NCI-H187 (cell line): ENCODE data around the gene TLL1.

Source experiments
- DNase-seq, 2 experiments: peaks; one replicate each; lab custom pipeline; 2025; lab: John Stamatoyannopoulos, UW

Gene TLL1

GRCh38 chr4:165971933-165972332 is 98.9 kb downstream of the TLL1 start:
- DNase-seq: no peak

- DNase-seq: no peak
These were observed 99.7 kb downstream of the TLL1 start for GRCh38 chr4:165972747-165973146.

GRCh38 chr4:165982934-165983333 is 109.9 kb downstream of the TLL1 start:
- DNase-seq: no peak

DNA sequence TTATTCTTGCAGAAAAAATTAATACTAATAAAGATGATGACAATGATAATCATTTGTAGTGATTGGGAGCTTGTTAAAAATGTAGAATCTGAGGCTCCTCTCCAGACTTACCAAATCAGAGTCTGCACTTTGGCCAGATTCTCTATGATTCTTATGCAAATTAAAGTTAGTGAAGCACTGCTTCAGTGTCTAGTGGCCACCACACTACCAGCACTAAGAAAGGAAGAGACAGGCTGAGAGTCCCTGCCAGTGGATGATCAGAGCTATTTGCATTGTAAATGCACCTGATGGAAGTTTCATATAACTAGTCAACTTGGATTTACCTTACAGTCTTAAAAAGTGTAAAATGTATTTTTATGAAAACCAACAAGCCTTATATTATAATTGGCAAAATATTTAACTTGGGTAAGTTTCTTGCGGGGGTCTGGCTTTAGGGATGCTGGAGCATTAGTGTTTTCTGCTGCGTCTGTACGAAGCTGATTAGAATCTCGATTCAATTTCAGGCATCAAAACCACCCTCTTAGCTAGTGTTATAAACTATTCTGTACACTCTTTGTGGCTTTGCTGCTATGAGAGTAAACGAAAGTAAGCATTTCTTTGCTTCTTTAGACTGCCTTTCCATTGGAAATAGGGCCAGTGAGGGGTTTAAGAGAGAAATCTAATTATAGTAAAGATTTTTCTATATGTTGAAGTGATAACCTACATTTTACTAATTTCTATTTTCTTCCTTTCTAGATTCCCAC is 114.1 kb downstream of the TLL1 start:
- no peak for DNase-seq

DNA sequence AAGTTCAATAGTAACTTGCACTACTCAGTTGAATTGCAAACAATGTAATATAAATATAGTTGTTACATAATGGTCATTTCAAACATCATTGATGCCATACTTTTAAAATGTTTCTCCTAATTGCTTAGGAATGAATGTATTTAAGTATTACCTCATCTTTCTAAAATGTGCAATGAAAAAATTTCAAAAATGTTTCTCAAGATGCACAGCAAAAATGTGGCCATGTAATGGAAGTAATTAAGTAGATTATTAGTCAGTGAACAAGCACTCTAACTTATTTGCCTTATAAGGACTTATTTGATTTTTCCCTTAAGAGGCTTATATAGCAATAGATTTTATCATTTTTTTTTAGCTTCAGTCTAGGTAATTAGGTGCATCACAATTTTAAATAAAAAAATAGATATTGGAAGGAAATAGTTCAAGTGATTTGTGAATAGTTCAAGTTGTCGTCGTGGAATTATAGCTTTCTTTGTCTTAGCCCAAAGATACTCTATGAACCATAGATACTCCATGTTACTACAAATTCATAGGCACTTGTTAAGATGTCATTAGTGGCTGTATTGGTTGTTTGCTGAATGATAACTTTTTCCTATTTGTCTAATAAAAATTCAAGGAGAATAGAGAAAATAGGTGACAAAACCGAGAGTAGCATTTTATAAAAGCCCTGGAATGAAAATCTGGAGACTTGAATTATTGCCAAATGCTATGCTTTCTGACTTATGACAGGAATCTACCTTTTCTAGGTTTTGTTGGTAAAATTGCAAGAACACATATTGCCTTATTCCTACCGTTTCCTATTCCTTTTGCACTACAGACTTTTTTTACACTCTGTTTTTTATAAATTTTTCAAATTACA is 118.5 kb downstream of the TLL1 start:
- DNase-seq: no peak

- DNase-seq: no peak
These were observed 119.2 kb downstream of the TLL1 start for GRCh38 chr4:165992283-165992682.

GRCh38 chr4:165994701-165995100 is 121.7 kb downstream of the TLL1 start:
- DNase-seq: no peak

GRCh38 chr4:166003811-166004210 is 130.8 kb downstream of the TLL1 start:
- DNase-seq: no peak

DNA sequence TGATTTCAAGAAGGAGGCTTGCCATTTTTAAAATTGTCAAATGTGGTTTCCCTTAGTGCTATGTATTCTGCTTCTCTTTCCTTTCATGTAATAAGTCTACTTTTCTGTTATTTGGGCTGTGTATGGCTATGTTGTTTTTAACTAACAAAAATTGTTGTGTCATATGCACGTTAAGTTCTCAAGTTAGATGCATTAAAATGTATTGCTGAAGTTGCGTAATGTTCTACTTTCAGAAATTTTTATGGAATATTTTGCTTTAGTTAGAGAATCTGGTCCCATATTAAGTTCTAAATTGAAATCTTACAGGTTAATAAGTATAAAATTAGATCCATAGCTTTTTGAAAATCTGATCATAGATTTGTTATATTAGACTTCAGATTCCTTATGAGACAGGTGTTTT is 133.2 kb downstream of the TLL1 start:
- DNase-seq: no peak

DNA sequence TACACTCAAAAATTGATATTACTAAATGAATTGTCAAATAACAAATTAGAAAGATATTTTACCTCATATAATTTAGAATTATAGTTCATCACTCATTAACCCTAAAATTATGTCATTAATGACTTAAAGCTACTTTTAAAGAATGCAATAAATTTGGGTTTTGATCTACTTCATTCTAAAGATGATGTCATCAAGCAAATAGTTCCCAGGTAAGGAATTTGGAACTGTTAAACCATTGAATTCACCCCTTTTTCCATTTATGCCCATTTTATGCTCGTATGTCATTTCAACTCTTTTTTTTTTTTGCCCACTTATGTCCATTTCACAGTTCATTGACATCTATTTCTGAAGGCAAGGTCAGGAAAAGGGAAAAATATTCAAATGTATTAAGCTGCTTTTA is 135.5 kb downstream of the TLL1 start:
- no peak for DNase-seq

GRCh38 chr4:166012129-166013030 is 139.3 kb downstream of the TLL1 start:
- DNase-seq: no peak

DNA sequence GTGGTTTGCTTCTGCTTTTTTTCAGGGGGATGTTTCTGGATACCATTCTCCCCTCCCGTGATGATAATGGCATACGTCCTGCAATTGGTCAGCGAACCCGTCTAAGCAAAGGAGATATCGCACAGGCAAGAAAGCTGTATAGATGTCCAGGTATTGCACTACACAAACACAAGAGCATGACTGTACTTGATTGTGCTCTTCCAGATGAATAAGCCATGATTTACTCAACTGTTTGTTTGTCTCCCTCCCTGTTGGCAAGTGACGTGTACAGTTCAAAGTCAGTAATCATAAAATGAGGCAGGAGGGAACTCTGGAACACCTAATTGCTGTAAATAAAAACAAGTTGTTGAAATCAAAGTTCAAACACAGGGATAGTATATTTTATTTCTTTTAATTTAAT is 141.4 kb downstream of the TLL1 start:
- DNase-seq: no peak

GRCh38 chr4:166017804-166018203 is 144.8 kb downstream of the TLL1 start:
- no peak for DNase-seq

DNA sequence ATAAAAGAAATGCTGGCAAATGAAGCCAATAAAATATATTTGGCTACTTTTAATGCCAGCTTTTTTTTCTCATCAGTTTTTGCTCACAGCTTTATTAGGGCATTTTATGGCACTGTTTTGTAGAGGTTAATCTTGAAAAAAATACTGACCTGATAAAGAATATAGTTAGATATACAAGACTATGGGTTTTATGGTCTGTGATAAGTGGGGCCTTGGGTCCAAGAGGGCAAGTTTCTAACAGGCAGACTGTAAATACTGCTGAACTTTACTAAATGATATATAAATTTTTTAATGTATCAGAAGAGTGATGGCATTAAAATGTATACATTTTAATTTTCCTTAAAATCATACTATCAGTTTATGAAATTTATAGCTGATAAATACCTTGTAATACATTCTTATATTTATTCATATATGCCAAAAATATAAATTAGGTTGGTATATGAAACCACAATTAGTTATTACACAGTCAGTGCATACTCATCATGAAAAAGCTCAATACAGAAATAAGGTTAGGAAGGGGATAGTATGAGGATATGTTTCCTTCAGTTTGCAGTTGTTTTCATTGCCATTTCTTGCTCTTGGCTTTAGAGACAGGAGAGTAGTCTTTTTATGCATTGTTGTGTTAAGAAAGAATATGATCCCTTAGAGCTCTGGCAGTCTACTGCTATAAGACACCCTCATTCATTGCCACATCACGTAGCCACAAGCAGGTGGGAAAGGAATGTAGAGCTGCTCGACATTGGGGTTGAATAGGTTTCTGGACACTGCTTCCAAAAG is 146.6 kb downstream of the TLL1 start:
- DNase-seq: no peak

DNA sequence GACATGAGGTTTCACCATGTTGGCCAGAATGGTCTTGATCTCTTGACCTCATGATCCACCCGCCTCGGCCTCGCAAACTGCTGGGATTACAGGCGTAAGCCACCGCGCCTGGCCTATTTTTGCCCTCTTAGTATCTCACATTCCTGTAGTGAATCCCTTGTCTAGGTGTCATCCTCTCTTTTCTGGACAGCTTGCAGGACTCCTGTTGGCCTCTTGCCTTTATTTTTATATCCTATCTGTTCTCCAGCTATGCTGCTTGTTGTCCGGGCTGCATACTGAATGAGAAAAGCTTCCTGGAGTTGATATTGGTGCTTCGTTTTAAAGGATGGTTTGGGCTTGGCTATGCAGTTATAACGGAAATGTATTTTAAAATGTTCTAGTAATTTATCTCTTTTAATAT is 148.6 kb downstream of the TLL1 start:
- no peak for DNase-seq

GRCh38 chr4:166034965-166035364 is 161.9 kb downstream of the TLL1 start:
- DNase-seq: no peak

DNA sequence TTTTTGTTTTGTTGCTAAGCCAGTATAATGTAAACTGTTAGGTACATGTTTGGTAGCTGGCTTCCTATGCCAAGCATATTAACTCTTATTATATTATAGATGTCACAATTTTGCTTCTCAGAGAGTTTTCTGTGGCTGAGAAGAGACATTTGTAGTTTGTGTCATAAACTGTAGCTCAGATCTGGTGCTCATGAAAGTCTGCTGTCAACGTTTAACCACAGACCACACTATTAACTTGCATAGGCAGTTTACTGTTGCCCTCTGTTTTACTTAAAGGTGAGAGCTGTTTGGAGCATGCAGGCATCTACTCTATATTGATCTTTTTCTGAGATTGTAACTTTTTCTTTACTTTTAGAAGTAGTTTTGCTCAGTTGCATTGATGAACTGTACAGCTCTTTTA is 166.8 kb downstream of the TLL1 start:
- no peak for DNase-seq

DNA sequence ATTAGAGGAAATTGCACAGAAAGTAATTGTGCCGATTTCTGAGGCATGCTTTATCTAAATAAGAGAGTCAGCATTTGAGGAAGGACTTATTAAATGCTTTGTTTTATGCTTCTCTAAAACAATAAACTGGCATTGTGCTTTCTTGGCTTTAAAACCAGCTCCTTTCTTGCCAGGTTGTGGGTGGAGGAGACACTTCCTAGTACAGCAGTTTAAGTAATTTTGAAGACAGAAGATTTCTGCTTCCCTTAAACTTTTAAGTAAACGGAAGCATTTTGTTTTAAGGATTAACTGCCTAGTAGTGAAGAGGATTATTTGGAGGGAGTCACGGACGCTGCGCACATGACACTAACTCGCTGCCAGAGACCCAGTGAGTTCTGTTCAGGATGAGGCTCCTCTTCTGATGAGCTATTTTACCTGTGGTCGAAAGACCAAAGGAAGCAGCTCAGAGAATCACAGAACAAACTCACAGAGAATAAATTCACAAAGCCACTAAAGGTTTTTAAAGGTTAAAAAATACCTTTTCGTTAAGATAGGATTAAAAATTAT is 169.5 kb downstream of the TLL1 start:
- DNase-seq: no peak

- no peak for DNase-seq
These were observed 170.8 kb downstream of the TLL1 start for GRCh38 chr4:166043801-166044200.

- no peak for DNase-seq
These were observed 171.8 kb downstream of the TLL1 start for GRCh38 chr4:166044871-166045270.

DNA sequence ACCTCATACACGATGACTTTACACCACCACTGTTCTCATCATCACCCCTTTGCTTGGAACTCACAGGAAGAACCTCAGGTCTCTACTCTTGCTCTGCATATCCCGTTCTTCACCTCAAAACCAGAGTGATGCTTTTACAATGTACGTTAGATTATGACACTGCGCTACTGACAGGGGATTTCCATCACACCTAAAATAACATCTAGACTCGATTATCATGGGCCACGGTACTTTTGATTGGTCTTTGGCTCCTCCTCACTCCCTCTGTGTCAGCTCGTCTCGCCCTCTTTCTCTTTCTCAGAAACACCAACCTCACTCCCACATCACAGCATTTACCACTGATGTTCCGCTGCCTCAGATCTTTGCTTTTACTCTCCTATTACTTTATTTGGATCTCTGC is 172.4 kb downstream of the TLL1 start:
- no peak for DNase-seq
